Endodermal cell (in vitro differentiated cells): ENCODE measurements around the gene SOX1. TPM values are rescaled to one million over a fixed set of nuclear protein-coding genes. Genes with fewer than 3 reads are reported as not detected.

ENCODE experiments used
- DNase-seq: peaks from one replicate; pipeline ENCODE4 v3.0.0-alpha.2; 2017
- H3K27ac ChIP-seq: 2 replicates; pipeline ENCODE4 v1.5.1; 2013; ENCODE audit warnings: mild to moderate bottlenecking, low read depth, low read length, moderate library complexity
- H3K27me3 ChIP-seq: 2 replicates; pipeline ENCODE4 v1.6.1; 2013; ENCODE audit warnings: mild to moderate bottlenecking, low read length, moderate library complexity; ENCODE audit not compliant: insufficient read depth, control insufficient read depth, poor library complexity, severe bottlenecking
- H3K36me3 ChIP-seq: 2 replicates; pipeline ENCODE4 v1.7.0; 2013; ENCODE audit warnings: mild to moderate bottlenecking, low read length, moderate library complexity; ENCODE audit not compliant: control insufficient read depth, insufficient read depth
- H3K4me1 ChIP-seq: one replicate; pipeline ENCODE4 v1.7.0; 2013; ENCODE audit warnings: low read length; ENCODE audit not compliant: control insufficient read depth, insufficient read depth
- H3K4me3 ChIP-seq: 2 replicates; pipeline ENCODE4 v1.5.1; 2013; ENCODE audit warnings: mild to moderate bottlenecking, low read length, moderate library complexity
- H3K9ac ChIP-seq: 2 replicates; pipeline ENCODE4 v1.6.1; 2013; ENCODE audit warnings: mild to moderate bottlenecking, low read length, moderate library complexity; ENCODE audit not compliant: poor library complexity, severe bottlenecking; ENCODE audit errors: extremely low read depth
- H3K9me3 ChIP-seq: 2 replicates; pipeline ENCODE4 v1.6.1; 2013; ENCODE audit warnings: mild to moderate bottlenecking, low read length, moderate library complexity; ENCODE audit not compliant: control insufficient read depth
- H3K27ac Mint-ChIP-seq: 2 replicates; pipeline ENCODE4 v1.8.0; 2020; ENCODE audit warnings: mixed read lengths
- H3K27me3 Mint-ChIP-seq: 2 replicates; pipeline ENCODE4 v1.8.0; 2021; ENCODE audit warnings: mild to moderate bottlenecking, mixed read lengths; ENCODE audit not compliant: insufficient read depth
- H3K36me3 Mint-ChIP-seq: 2 replicates; pipeline ENCODE4 v1.8.0; 2020; ENCODE audit warnings: low read depth, mixed read lengths
- H3K4me1 Mint-ChIP-seq: 2 replicates; pipeline ENCODE4 v1.8.0; 2020; ENCODE audit warnings: mixed read lengths
- H3K4me3 Mint-ChIP-seq: 2 replicates; pipeline ENCODE4 v1.8.0; 2020; ENCODE audit warnings: mild to moderate bottlenecking, moderate library complexity, mixed read lengths
- H3K9me3 Mint-ChIP-seq: 2 replicates; pipeline ENCODE4 v1.8.0; 2020; ENCODE audit warnings: mild to moderate bottlenecking, mixed read lengths
- WGBS, 2 experiments: methylation state at CpG; one replicate each; pipeline versions ENCODE4 v1.1.5 to v1.1.7; 2013; ENCODE audit warnings: missing lambda C conversion rate in 2 of 2, mixed read lengths in 1 of 2; ENCODE audit not compliant: insufficient coverage in 1 of 2, insufficient read length in 1 of 2; 5-methylcytosine and 5-hydroxymethylcytosine counted together
- total RNA-seq, 2 donors: library from RNA; stranded (reverse); fragmentation: NEBNext Ultra II Directional in 1 of 2; extraction: Animal tissue kit (Norgen Biotek cat#: 25700) in 1 of 2; gene quantifications; 2 replicates in 1 of 2; 3 replicates in 1 of 2; pipeline ENCODE4 v1.2.1, GENCODE V29; 2021
- TF ChIP-seq, protein P1 (sequence below): fragments of 200-600 bp; sonication (generic); conservative IDR thresholded peaks from 2 replicates; pipeline ENCODE4 v1.5.0; 2021; ENCODE audit warnings: antibody characterized with exemption, mild to moderate bottlenecking

Gene SOX1
- total RNA-seq, 2 donors from 2014 or later, result not detected

DNA sequence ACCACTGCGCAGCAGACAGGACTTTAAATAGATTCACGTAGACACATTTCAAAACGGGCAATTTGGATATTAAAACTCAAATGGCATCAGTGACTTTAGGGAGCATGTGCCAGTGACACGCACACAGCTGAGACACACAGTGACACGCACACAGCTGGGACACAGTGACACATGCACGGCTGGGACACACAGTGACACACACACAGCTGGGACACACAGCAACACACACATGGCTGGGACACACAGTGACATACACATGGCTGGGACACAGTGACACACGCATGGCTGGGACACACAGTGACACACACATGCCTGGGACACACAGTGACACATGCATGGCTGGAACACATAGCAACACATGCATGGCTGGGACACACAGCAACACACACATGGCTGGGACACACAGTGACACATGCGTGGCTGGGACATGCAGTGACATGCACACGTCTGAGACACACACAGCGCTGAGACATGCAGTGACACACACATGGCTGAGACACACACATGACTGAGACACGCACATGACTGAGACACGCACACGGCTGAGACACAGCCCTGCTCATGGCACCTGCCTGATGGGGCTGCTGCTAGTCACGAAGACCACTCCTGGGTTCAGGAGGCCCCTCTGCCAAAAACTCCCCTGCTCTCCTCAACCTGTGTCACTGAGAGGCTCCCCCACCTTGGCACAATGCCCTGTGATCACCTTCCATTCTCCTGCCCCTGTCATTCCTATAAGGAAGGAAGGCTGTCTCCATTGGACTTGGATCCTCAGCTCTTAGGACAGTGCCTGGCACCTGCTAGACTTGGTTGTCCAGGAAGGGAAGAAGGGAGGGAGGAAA lies 52.5 kb downstream of the SOX1 start:
- no peak overlapping the region for H3K4me3 Mint-ChIP-seq
- TF ChIP-seq, protein P1, sequence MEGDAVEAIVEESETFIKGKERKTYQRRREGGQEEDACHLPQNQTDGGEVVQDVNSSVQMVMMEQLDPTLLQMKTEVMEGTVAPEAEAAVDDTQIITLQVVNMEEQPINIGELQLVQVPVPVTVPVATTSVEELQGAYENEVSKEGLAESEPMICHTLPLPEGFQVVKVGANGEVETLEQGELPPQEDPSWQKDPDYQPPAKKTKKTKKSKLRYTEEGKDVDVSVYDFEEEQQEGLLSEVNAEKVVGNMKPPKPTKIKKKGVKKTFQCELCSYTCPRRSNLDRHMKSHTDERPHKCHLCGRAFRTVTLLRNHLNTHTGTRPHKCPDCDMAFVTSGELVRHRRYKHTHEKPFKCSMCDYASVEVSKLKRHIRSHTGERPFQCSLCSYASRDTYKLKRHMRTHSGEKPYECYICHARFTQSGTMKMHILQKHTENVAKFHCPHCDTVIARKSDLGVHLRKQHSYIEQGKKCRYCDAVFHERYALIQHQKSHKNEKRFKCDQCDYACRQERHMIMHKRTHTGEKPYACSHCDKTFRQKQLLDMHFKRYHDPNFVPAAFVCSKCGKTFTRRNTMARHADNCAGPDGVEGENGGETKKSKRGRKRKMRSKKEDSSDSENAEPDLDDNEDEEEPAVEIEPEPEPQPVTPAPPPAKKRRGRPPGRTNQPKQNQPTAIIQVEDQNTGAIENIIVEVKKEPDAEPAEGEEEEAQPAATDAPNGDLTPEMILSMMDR, result no peak
- Histone ChIP-seq H3K9me3 (no peaks in the 10 kb centered on the region), H3K9ac (no peak overlapping the region), H3K4me3 (no peak overlapping the region), H3K4me1 (no peaks in the 10 kb centered on the region), H3K36me3 (no peaks in the 10 kb centered on the region), H3K27me3 (peaks cover 14% of the 10 kb centered on the region), H3K27ac (no peak overlapping the region)
- no peak overlapping the region for H3K27ac Mint-ChIP-seq
- H3K36me3 Mint-ChIP-seq, result no peaks in the 10 kb centered on the region
- peaks cover 53% of the 10 kb centered on the region for H3K27me3 Mint-ChIP-seq
- WGBS, 2 experiments, result 92 to 94% methylated on average over 14 of the region's 14 CpGs
- no peaks in the 10 kb centered on the region for H3K4me1 Mint-ChIP-seq
- DNase-seq, result peak; percentile 31
- H3K9me3 Mint-ChIP-seq, result no peaks in the 10 kb centered on the region

DNA sequence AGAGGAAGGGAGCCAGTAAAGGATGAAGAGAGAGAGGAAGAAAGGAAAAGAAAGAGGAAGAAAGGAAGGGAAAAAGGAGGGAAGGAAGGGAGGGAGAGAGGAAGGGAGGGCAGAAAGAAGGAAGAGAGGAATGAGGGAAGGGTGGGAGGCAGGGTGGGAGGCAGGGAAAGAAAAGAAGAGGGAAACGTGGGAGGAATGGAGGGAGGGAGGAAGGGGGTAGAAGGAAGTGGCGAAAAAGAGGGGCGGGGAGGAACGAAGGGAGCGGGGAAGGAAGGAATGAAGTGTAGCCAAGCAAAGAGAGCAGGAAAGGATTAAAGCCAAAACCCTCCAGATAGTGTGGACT lies 53.1 kb downstream of the SOX1 start:
- H3K9me3 Mint-ChIP-seq, result no peaks in the 10 kb centered on the region
- H3K27me3 Mint-ChIP-seq, result peaks cover 48% of the 10 kb centered on the region
- Histone ChIP-seq H3K9ac (no peak overlapping the region), H3K4me3 (no peak overlapping the region), H3K36me3 (no peaks in the 10 kb centered on the region), H3K27me3 (peaks cover 14% of the 10 kb centered on the region), H3K9me3 (no peaks in the 10 kb centered on the region), H3K4me1 (no peaks in the 10 kb centered on the region), H3K27ac (no peak overlapping the region)
- no peak overlapping the region for H3K4me3 Mint-ChIP-seq
- TF ChIP-seq, protein P1, result no peak
- H3K4me1 Mint-ChIP-seq, result no peaks in the 10 kb centered on the region
- 71 to 72% methylated on average over 5 of the region's 5 CpGs for WGBS, 2 experiments
- no peaks in the 10 kb centered on the region for H3K36me3 Mint-ChIP-seq
- H3K27ac Mint-ChIP-seq, result no peak overlapping the region
- DNase-seq, result peak; percentile 10
